Stimulated activated naive CD8-positive, alpha-beta T cell treated with anti-CD3 and anti-CD28 coated beads, Interleukin-15, Interleukin-2, amounts not matched to agents 100 ng/mL and 50 ng/mL, for 24 hours (primary cell): ENCODE measurements around the gene OGFOD3.
"Not testable (repeated sequence)": the region's sequence is repeated elsewhere in the genome, so short reads cannot be mapped to it uniquely, and the experiment has no call there.

Experiments used
- H3K27ac Mint-ChIP-seq: one replicate; pipeline ENCODE4 v1.8.0; 2021; ENCODE audit warnings: mild to moderate bottlenecking, mixed read lengths
- H3K27me3 Mint-ChIP-seq: one replicate; pipeline ENCODE4 v1.8.0; 2021; ENCODE audit warnings: mixed read lengths
- H3K36me3 Mint-ChIP-seq: one replicate; pipeline ENCODE4 v1.8.0; 2021; ENCODE audit warnings: low read depth, mixed read lengths
- H3K4me1 Mint-ChIP-seq: one replicate; pipeline ENCODE4 v1.8.0; 2021; ENCODE audit warnings: low read depth, mixed read lengths
- H3K4me3 Mint-ChIP-seq: one replicate; pipeline ENCODE4 v1.8.0; 2021; ENCODE audit warnings: mild to moderate bottlenecking, mixed read lengths
- H3K9me3 Mint-ChIP-seq: one replicate; pipeline ENCODE4 v1.8.0; 2021; ENCODE audit warnings: mixed read lengths

Gene OGFOD3, protein sequence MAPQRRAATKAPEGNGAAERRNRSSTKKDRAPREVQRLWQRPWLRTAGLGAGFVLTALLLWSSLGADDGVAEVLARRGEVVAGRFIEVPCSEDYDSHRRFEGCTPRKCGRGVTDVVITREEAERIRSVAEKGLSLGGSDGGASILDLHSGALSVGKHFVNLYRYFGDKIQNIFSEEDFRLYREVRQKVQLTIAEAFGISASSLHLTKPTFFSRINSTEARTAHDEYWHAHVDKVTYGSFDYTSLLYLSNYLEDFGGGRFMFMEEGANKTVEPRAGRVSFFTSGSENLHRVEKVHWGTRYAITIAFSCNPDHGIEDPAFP

DNA sequence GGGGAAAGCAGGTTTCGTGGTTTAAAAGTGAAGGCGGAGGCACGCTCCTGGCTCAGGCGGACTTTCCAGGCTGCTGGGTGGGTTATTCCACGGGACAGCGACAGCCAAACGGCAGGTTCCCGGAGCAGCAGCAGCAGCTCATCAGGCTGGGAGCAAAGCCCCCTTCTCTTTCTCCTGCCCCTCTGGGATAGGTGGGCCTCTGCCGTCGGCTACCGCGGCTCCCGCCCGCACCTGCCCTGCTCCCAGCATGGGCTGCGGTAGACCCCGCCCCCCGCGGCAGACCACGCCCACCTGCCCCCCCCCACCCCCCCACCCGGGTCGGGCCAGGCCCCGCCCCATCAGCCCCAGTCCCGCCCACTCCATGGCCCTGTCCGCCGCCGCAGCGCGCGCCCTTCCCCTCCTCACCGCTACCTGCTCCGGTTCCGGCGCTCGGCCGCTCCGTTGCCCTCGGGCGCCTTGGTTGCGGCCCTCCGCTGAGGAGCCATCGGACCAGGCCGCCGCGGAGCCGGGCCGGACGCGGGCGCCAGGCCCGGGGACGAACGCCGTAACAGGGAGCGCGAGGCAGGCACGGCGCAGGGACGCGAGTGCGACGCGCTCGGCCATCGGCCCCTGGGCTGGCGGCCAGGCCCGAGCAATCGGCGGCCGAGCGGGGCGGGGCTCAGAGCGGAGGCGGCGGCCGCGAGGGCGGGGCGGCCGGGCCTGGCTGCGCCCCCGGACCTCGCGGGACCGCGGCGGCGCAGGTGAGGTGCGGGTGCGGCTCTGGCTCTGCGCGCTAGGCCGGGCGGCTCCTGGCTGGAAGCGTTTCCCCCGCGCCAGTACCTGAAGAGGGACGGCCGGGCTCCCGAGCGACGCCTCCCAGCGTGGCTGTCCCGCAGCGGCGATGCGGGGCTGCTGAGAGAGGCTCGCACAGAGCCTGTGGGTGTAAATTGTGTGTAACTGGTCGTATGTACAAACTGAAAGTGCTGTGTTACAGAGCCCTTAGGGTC is at the start of gene OGFOD3, which contains the start of gene HEXD:
Gene OGFOD3, minus strand, starts transcription at position 586 of the 986 bp plus-strand sequence. Its CDS starts 101 bp downstream, at position 485.
Gene HEXD, plus strand, starts transcription at position 347 of the 986 bp plus-strand sequence. CDS start 1,453 bp downstream, outside the sequence.
- Mint-ChIP-seq H3K9me3 (no peaks in the 10 kb centered on the region), H3K4me1 (peaks cover 25% of the 10 kb centered on the region), H3K36me3 (peaks cover 27% of the 10 kb centered on the region), H3K4me3 (peak within 1 kb of the TSS; percentile 85), H3K27me3 (no peaks in the 10 kb centered on the region), H3K27ac (peak within 1 kb of the TSS; percentile 61)

DNA sequence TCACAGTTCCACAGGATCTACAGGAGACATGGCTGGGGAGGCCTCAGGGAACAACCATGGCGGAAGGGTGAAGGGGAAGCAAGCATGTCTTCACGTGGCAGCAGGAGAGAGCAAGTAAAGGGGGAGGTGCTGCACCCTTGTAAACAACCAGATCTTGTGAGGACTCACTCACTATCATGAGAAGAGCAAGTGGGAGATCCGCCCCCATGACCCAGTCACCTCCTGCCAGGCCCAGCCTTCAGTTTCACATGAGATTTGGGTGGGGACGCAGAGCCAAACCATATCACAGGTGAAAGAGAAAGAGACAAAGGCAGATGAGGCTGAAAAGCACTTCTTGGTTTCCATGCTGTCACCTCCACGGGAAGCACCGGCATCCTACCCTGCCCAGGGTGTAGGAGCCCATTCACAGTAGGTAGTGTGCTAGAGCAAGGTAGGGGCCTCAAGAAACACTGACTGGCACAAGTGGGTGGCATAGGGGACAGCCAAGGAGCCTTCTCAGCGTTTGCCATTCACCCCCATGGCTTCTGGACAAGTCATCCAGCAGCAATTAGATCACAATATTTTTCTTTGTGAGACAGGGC is 46.7 kb upstream of the OGFOD3 start:
- Mint-ChIP-seq H3K4me3 (no peak overlapping the region), H3K27me3 (no peaks in the 10 kb centered on the region), H3K4me1 (no peaks in the 10 kb centered on the region), H3K9me3 (no peaks in the 10 kb centered on the region), H3K27ac (no peak overlapping the region), H3K36me3 (peaks cover 57% of the 10 kb centered on the region)

DNA sequence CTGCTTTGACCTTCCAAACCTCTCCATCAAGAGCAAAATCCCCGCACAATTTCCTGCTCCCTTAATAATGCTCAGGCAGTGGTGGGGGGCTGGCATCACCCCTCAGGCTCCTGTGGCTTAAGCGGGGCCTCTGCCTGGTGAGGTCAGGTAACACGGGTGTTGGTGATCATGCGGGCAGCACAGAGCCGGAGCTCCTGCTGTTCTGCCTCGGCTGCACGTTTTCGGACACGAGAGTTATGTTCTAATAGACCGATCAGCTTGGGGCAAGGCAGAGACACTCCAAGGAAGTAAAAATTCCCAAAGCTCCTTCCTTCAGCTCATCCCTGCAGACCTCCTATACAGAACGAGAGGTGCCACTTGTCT is 46.2 kb upstream of the OGFOD3 start:
- H3K4me3 Mint-ChIP-seq = no peak overlapping the region
- no peak overlapping the region for H3K27ac Mint-ChIP-seq
- peaks cover 4% of the 10 kb centered on the region for H3K4me1 Mint-ChIP-seq
- peaks cover 53% of the 10 kb centered on the region for H3K36me3 Mint-ChIP-seq
- H3K9me3 Mint-ChIP-seq = no peaks in the 10 kb centered on the region
- H3K27me3 Mint-ChIP-seq = no peaks in the 10 kb centered on the region

DNA sequence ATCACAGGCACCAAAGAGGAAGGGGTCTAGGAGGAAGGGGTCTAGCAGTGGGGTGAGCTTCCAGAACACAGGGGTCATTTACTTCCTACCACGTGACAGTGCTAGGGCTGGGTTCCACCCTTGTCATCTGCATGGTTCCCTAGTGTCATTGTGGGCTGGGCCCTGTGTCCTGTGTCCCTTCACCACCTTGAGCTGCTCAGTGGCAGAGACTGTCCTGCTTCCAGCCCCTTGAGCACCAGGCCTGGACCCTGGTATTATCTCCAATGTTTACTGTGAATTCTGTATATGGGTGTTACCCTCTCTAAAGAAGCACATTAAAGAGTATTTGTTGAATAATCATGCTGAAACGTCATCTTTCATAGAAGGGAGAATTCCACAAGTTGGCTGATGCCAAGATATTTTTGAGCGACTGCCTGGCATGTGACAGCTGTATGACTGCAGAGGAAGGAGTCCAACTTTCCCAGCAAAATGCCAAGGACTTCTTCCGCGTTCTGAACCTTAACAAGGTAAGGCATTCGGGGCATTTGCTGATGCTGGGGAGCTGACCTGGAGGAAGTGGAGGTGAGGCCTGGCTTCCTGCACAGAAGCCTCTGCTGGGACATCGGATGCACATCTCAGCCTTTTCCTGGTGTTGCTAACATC is 45.7 kb upstream of the OGFOD3 start:
- H3K9me3 Mint-ChIP-seq = no peaks in the 10 kb centered on the region
- H3K4me3 Mint-ChIP-seq = no peak overlapping the region
- H3K27me3 Mint-ChIP-seq = no peaks in the 10 kb centered on the region
- no peak overlapping the region for H3K27ac Mint-ChIP-seq
- peaks cover 9% of the 10 kb centered on the region for H3K4me1 Mint-ChIP-seq
- peaks cover 49% of the 10 kb centered on the region for H3K36me3 Mint-ChIP-seq

DNA sequence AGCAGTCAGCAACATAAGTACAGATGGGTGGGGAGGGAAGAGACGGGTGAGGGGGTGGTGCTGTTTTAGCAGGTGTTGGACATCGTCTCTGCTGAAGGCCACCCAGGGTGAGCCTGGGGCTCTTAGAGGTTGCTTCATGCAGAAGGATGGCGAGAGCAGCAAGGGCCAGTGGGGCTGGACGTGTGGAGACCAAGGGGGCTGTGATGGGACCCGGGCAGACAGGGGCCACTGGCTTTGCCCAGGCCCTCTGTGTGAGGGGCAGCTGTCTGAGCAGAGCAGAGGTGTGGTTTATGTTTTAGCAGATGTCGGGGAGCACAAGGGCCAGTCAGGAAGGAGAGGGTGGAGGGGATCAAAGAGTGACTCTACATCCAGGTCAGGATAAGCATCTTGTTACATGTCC is 45.0 kb upstream of the OGFOD3 start:
- H3K9me3 Mint-ChIP-seq = no peaks in the 10 kb centered on the region
- H3K4me1 Mint-ChIP-seq = peaks cover 10% of the 10 kb centered on the region
- no peak overlapping the region for H3K4me3 Mint-ChIP-seq
- peaks cover 43% of the 10 kb centered on the region for H3K36me3 Mint-ChIP-seq
- no peak overlapping the region for H3K27ac Mint-ChIP-seq
- no peaks in the 10 kb centered on the region for H3K27me3 Mint-ChIP-seq

DNA sequence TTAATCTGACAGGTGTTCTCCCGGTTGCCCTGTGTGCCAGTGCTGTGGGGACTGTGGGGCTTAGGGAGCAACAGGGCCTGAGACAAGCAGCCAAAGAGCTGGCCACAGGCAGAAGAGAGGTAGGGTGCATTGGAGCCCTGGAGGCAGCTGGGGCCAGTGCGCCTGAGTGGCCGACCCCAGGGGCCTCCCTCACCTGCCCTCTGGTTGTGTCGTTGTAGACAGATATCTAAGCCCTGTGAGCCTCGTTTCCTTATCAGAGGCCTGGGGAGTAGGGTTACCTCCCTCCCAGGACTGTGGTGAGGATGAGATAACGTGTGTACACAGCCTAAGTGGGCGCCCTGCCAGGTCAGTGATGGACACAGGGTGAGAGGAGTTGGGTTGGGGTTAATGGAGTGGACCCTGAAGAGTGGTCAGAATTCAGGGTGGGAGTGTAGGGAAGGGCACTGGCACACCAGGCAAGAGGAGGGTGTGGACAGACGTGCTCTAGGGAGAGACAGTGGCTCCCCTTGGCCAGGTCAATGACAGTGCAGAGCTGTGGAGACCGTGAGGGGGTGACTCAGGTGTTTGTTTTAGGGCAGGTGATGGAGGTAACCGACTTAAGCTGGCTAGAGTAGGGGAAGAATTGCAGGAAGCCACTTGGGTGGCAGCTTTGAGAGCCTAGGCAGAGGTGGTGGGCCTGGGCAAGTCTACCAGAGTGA is 43.6 kb upstream of the OGFOD3 start:
- H3K27ac Mint-ChIP-seq = no peak overlapping the region
- H3K4me3 Mint-ChIP-seq = no peak overlapping the region
- no peaks in the 10 kb centered on the region for H3K27me3 Mint-ChIP-seq
- H3K36me3 Mint-ChIP-seq = peaks cover 41% of the 10 kb centered on the region
- peaks cover 21% of the 10 kb centered on the region for H3K4me1 Mint-ChIP-seq
- no peaks in the 10 kb centered on the region for H3K9me3 Mint-ChIP-seq

DNA sequence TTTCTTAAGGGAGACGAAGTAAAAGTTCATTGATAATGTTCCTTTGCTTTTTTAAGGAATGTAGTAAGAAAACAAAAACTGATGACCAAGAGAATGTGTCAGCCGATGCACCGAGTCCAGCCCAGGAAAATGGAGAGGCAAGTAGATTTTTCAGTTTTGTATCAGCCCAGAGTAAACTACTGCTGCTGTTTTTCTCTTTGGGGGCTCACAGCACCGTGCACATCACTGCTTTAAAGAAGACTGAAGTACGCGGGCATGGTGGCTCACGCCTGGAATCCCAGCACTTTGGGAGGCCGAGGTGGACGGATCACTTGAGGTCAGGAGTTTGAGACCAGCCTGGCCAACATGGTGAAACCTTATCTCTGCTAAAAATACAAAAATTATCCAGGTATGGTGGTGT is 41.5 kb upstream of the OGFOD3 start:
- H3K4me3 Mint-ChIP-seq = peak overlapping the region; percentile 5
- H3K27me3 Mint-ChIP-seq, H3K27ac Mint-ChIP-seq, H3K9me3 Mint-ChIP-seq: not testable (repeated sequence)
- peaks cover 26% of the 10 kb centered on the region for H3K36me3 Mint-ChIP-seq
- H3K4me1 Mint-ChIP-seq = peaks cover 26% of the 10 kb centered on the region

DNA sequence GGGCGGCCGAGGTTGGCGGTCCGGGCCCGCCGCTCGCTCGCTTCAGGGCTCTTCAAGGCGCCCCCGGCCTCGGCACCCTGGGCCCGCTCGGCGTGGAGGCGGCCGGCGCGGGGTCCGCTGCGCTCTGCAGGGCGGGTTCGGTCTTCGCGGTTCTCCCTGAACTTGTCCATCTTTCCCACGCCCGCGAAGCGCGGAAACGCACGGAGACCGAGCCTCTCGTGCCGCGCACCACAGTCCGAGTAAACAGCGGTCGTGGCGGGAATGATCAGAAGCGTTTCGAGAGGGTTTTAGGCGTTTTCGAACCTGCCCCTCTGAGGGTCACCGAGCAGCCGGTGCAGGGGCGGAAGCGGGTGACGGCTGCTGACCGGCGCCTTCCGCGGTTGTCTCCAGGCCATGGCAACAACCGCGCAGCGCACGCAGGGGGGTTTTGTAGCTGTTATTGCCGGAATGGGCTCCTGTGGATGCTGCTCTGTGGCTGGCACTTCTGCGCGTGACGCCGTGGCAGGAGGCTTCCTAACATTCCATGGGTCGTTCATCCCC is 40.6 kb upstream of the OGFOD3 start:
- peak overlapping the region; percentile 85 for H3K4me3 Mint-ChIP-seq
- H3K4me1 Mint-ChIP-seq = peaks cover 26% of the 10 kb centered on the region
- peaks cover 16% of the 10 kb centered on the region for H3K36me3 Mint-ChIP-seq
- H3K27ac Mint-ChIP-seq = peak overlapping the region; percentile 40
- H3K27me3 Mint-ChIP-seq = no peaks in the 10 kb centered on the region
- H3K9me3 Mint-ChIP-seq = no peaks in the 10 kb centered on the region

DNA sequence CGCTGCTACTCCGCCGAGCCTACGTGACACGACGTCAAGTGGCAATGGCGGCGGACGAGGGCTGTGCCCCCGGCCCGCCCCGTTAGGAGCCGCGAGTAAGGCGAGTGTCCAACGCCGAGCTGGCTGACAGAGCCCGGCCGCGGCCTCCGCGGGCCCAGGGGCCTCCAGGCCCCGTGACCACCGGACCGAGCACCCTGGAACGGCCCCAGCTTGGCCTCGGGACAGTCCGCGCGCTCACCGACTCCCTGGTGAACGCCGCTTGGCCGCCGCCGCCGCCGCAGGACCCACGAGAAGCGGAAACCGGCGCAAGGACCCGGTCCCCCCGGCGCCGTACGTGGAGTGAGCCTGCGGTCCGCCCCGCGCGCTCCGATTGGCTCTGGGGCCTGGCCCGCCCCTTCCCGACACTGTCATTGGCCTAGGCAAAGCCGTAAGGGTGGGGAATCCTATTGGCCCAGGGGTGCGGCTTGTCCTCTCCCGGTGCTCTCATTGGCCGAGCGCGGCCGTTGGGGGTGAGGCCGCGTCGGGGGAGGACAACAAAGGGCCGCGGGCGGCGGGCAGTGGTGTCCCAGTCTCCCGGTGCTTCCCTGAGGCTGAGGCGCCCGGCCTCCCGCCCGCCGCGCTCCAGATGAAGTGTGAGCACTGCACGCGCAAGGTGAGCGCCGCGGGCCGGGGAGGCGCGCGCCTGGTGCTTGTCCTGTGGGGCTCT is 39.9 kb upstream of the OGFOD3 start, which contains the start of gene NARF:
Gene NARF, plus strand, starts transcription at position 563 of the 706 bp plus-strand sequence. Its CDS starts 63 bp downstream, at position 626.
- Mint-ChIP-seq H3K4me3 (peak within 1 kb of the TSS; percentile 85), H3K36me3 (peaks cover 12% of the 10 kb centered on the region), H3K9me3 (no peaks in the 10 kb centered on the region), H3K27me3 (no peaks in the 10 kb centered on the region), H3K4me1 (peaks cover 26% of the 10 kb centered on the region), H3K27ac (peak within 1 kb of the TSS; percentile 94)

DNA sequence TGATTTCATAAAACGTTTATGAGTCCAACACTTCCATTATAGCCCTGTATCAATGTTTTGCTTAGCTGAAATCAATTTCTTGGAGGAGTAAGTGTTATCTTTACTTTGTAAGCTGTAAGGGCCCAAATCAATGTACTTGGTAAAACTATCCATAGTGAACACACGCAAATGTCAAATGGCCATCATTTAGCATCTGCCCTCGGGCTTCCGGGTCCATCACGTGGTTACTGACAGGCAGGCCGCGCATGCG is 39.5 kb upstream of the OGFOD3 start:
- Mint-ChIP-seq H3K27me3 (no peaks in the 10 kb centered on the region), H3K27ac (peak overlapping the region; percentile 94), H3K4me3 (peak overlapping the region; percentile 85), H3K4me1 (peaks cover 26% of the 10 kb centered on the region), H3K36me3 (peaks cover 11% of the 10 kb centered on the region), H3K9me3 (no peaks in the 10 kb centered on the region)

DNA sequence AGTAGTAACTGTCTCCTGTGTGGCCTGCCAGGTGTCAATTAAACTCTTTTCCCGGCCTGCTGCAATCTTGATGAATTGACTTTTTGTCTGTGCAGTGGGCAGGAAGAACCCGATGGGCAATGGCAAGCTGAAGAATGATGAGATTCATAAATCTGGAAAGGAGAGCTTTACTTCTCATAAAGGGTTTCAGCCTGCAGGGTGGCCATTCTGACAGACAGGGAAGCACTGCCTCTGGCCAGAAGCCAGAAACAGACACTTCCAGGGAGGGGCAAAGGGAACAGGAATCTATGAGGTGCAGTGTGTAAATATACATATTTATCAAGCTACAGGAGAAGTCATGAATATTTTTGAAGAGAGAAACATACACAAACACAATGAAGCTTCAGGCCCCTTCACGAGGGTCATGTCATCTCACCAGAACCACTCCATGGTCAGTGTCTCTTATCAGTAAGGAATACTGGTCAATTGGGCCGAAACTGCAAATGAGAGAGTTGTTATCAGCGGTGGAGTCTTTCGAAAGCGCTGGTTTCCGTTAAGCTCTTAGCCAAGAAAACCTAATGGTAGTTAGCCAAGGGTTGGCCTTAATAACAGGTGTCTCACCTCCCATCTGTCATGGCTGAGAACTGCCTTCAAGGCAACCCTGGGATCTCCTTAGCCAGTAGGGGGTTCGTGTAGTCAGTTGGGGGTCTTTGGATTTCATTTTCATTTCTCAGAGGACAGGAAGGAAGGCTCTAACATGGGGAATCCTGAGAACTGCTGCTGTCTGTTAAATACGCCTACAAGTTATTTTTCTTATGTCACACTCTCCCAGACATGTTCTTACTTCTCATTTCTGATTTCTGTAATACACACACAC is 38.9 kb upstream of the OGFOD3 start:
- H3K4me3 Mint-ChIP-seq = peak overlapping the region; percentile 85
- no peaks in the 10 kb centered on the region for H3K27me3 Mint-ChIP-seq
- peak overlapping the region; percentile 94 for H3K27ac Mint-ChIP-seq
- H3K4me1 Mint-ChIP-seq = peaks cover 29% of the 10 kb centered on the region
- H3K9me3 Mint-ChIP-seq = no peaks in the 10 kb centered on the region
- peaks cover 5% of the 10 kb centered on the region for H3K36me3 Mint-ChIP-seq

DNA sequence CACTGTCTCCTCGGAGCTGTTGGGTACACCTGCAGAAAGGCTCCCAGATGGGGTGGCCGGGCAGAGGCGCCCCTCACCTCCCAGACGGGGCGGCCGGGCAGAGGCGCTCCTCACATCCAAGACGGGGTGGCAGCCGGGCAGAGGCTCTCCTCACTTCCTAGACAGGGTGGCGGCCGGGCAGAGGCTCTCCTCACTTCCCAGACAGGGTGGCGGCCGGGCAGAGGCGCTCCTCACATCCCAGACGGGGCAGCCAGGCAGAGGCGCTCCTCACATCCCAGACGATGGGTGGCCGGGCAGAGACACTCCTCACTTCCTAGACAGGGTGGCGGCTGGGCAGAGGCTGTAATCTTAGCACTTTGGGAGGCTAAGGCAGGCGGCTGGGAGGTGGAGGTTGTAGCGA is 35.3 kb upstream of the OGFOD3 start:
- H3K4me3 Mint-ChIP-seq, H3K36me3 Mint-ChIP-seq, H3K9me3 Mint-ChIP-seq, H3K27ac Mint-ChIP-seq, H3K27me3 Mint-ChIP-seq: not testable (repeated sequence)
- H3K4me1 Mint-ChIP-seq = peaks cover 44% of the 10 kb centered on the region

DNA sequence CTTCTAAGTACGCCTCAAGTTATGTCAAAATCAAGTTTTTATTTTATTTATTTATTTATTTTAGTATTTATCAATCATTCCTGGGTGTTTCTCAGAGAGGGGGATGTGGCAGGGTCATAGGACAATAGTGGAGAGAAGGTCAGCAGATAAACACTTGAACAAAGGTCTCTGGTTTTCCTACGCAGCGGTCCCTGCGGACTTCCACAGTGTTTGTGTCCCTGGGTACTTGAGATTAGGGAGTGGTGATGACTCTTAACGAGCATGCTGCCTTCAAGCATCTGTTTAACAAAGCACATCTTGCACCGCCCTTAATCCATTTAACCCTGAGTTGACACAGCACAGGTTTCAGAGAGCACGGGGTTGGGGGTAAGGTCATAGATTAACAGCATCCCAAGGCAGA is 34.8 kb upstream of the OGFOD3 start:
- not testable (repeated sequence) for H3K27me3 Mint-ChIP-seq, H3K27ac Mint-ChIP-seq, H3K9me3 Mint-ChIP-seq, H3K36me3 Mint-ChIP-seq, H3K4me3 Mint-ChIP-seq
- H3K4me1 Mint-ChIP-seq = peaks cover 45% of the 10 kb centered on the region
